HG03354 (cell line): ENCODE data around the gene WFDC10A.
A peak's percentile ranks its signal among the peaks of the same experiment; 100 is the strongest.
"Not testable (repeated sequence)": the region's sequence is repeated elsewhere in the genome, so short reads cannot be mapped to it uniquely, and the experiment has no call there.

ENCODE experiments used
- ATAC-seq: cut with Tn5 transposase; IDR thresholded peaks from one replicate; pipeline ENCODE4 v1.9.1; 2021; ENCODE audit warnings: mild to moderate bottlenecking; ENCODE audit not compliant: unreplicated experiment, poor library complexity, severe bottlenecking

WFDC10A gene

DNA sequence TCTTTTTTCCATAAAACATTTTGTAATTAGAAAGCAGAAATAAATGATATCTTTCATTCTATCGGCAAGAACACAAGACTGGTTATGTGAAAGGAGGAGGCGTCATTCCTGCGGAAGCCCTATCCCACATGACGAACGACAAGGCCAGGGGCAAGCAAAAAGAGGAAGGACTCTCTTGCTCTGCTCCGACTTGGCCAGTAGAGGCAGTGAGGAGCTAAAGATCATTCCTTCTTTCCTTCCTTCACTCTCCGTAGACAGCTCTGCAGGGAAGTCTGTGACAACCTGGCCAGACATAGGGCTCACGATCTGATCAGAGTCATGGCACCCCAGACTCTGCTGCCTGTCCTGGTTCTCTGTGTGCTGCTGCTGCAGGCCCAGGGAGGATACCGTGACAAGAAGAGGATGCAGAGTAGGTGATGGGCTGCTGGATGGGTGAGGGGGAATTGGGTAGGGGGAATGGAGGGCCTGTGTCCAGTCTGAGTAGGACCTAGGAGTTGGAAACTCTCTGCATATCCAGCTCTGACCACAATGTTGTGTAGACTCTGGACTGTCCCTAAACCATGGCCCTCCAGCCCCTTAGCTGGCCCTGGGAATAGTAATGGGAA is at the start of gene WFDC10A:
Gene WFDC10A, plus strand, starts transcription at position 244 of the 605 bp plus-strand sequence. Its CDS starts 75 bp downstream, at position 319.
- peak; percentile 59 for ATAC-seq

DNA sequence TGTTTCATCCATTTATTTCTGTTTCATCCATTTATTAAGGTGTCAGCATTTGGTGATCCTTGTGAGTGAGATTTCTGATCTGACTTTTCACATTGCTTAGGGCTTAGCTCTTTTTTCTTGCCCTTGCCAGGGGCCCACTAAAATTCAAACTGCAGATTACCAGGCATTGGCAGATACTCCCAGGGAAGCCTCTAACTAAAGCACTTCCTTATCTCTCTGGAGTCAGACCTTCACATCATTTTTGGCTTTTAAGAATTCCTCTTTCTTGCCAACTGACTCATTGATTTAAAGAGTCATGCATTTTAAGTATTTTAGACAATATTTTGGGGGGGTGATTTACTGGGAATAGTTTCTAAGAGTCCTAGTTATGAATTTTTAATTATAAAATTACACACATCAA is 47.8 kb upstream of the WFDC10A start:
- no peak for ATAC-seq

DNA sequence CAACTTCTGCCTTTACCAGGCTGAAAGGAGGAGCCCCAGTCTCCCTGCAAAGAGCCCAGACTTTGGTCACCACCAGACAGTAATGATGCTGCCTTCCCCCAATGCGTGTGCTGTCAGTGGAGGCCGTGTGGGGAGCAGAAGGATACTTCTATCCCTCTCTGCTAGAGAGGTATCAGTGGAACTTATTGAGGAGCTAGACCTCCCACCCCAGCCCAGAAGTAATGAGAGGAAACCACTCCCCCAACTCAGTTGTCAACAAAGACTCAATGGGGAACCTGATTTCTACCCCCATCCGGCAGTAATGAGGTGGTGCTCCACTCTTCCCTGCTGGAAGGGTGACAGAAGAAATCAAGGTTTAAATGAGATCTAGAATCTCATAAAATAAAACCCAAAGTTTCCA is 46.0 kb upstream of the WFDC10A start:
- no peak for ATAC-seq

DNA sequence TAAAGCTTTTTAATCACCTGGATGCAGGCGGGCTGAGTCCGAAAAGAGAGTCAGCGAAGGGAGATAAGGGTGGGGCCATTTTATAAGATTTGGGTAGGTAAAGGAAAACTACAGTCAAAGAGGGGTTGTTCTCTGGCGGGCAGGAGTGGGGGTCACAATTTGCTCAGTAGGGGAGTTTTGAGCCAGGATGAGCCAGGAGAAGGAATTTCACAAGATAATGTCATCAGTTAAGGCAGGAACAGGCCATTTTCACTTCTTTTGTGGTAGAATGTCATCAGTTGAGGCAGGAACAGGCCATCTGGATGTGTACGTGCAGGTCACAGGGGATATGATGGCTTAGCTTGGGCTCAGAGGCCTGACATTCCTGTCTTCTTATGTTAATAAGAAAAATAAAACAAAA is 45.2 kb upstream of the WFDC10A start:
- not testable (repeated sequence) for ATAC-seq

DNA sequence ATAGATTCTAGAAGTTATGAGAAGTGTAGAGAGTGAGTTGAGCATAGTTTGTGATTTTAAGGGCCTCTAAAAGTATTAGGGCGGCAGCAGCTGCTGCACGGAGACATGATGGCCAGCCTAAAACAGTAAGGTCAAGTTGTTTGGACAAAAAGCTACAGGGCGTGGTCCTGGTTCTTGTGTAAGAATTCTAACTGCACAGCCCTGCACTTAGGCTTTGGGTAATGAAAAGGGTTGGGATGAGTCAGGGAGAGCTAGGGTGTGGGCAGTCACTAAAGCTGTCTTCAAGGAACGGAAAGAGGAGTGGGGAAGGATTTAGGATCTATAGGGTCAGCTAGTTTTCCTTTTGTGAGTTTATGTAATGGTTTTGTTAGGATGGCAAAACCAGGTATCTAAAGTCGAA is 43.6 kb upstream of the WFDC10A start:
- not testable (repeated sequence) for ATAC-seq

DNA sequence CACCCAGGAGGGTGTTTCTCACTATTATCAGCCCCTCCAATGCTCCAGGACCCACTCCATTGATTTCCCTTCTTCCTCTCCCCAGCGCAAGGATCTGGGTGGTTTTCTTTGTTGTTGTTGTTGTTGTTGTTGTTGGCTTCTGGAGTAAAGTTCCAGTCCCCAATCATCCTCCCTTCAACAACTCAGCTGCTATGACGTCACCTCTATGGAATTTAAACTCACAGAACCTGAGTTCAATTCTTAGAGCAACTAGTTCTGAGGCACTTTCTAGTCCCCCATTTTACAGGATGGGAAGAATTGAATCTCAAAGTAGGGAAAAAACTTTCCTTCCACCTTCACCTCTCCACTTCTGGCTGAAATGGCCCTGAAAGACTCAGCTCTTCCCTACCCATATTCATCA is 40.7 kb upstream of the WFDC10A start:
- ATAC-seq, result no peak

DNA sequence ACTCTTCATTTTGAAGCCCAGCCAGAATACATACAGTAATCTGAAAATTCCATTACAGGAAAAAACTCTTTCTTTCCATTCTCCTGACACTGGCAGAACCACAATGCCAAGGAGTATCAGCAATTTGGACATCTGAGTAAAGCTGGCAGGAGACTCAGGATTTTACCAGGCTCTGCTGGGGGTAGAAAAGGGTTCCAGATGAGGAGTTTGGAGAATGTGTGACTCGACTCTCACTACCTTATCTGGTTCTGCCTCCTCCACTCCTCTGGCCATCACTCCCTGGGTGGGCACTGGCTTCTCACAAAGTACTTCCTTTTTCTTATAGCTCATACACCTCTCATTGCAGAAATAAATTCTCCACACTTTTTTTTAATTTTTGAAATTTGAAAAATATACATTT is 39.8 kb upstream of the WFDC10A start:
- no peak for ATAC-seq

DNA sequence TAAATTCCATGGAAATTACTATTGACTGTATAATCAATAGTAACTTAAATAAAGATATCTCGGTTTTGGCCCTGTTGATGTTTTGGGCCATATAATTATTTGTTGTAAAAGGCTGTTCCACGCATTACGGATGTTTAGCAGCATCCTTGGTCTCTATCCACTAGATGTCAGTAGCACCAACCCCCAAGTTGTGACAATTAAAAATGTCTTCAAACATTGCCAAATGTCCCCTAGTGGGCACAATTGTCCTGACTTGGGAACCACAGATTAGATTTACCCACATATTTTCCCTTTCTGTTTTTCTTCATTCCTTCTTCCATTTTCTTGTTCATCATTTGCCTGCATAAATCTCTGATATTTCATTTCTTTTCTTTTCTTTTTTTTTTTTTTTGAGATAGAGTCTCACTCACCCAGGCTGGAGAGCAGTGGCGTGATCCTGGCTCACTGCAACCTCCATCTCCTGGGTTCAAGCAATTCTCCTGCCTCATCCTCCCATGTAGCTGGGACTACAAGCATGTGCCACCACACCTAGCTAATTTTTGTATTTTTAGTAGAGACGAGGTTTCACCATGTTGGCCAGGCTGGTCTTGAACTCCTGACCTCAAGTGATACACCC is 36.9 kb upstream of the WFDC10A start:
- no peak for ATAC-seq

DNA sequence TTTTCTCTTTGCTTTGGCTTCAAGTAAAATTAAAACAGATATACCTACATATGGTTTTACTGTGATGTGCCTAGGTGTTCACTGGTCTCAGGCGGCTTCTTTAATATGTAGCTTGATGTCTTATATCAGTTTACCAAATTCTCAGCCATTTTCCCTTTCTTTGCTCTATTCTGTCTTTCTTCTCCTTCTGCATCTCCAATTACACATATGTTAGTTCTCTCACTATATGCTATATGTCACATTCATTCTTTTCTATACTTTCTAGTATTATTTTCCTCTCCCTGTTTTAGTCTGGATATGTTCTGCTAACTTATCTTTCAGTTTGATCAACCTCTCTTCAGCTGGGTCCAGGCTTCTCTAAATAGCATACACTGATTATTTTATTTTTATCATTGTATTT is 36.0 kb upstream of the WFDC10A start:
- no peak for ATAC-seq

DNA sequence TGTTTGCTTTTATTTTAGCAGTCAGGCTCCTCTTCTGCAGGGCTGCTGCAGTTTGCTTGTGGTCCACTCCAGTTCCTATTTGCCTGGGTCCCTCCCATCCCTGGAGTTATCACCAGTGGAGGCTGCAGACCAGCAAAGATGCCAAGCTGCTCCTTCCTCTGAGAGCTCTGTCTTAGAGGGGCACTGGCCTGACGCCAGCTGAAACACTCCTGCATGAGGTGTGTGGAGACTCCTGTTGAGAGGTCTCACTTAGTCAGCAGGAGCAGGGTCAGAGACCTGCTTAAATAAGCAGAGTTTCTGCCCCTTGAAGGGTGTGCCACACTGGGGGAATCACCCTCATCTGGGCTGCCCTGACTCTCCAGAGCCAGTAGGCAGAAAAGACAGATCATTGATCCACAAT is 34.3 kb upstream of the WFDC10A start:
- ATAC-seq, result no peak

DNA sequence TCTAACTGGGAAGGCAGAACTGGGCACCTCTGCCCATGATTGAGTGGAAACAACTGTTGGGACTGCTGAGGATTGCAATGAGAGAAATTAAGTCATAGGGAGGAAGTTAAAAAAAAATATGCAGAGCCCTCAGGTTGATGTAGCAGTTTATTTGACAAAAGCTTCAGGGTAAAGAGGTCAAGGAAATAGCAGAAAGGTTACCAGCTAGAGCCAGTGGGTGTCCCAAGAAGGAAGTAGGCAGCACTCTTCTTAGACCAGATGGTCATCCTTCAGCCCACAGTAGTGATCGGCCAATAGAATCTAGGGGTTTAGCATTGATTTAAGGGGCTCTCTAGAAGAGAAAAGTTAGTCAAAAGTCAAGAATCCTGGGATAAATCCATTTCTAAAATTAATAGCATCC is 21.7 kb upstream of the WFDC10A start:
- ATAC-seq, result no peak

DNA sequence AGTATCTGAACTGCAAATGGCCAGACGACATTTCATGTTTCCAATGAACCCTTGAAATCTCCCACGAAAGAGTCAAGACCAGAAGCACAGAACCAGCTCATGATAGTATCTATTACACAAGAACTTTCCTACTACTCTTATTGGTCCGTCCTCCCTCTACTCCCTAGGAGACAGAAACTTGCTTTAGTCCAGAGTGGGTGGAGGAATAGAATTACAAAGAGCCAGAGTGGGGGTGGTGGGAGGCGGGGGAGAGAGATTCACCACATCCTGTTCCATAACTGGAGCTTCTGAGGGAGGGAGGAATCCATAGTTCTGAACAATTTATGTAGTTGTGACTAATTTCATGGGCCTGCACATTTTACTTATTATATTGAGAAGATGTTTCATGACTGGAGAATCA is 18.5 kb upstream of the WFDC10A start:
- ATAC-seq, result no peak

DNA sequence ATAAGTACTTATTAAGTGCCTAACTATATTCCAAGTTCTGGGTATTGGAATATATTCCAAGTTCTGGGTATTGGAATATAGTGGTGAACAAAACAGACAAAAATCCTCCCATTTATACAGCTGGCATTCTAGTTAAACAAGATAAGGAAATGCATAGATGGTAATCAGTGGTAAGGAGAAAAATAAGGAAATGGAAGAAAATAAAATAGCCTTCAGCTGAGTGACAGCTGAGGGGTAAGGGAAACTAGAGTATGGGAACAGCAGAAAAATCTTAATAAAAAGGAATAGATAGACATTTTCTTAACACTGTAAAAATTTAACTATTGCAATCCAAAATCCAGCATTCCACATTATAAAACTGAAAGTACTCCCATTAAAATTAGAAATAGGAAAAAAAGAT is 17.2 kb upstream of the WFDC10A start:
- no peak for ATAC-seq

DNA sequence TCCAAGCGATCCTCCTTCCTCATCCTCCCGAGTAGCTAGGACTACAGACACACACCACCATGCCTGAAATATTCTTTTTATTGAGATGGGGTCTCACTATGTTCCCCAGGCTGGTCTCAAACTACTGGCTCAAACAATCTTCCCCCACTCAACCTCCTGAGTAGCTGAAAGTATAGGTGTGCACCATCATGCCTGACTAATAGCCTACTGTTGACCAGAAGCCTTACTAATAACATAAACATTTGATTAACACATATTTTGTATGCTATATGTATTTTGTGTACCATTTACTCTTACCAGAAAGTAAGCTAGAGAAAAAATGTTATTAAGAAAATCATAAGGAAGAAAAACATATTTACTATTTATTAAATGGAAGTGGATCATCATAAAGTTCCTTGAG is 11.9 kb upstream of the WFDC10A start:
- no peak for ATAC-seq

DNA sequence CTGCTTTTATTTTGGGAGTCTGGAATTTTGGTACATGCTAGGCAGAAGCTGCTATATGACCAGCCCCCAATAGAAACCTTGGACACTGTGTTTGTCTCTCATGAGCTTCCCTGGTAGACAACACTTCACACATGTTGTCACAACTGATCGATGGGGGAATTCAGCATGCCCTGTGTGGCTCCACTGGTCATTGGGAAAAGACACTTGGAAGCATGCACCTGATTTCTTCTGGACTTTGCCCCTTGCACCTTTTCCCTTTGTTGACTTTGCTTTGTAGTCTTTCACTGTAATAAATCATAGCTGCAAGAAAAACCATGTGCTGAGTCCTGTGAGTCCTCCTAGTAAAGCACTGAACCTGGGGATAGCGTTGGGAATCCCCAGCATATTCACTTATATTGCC is 7.9 kb upstream of the WFDC10A start:
- ATAC-seq, result no peak

DNA sequence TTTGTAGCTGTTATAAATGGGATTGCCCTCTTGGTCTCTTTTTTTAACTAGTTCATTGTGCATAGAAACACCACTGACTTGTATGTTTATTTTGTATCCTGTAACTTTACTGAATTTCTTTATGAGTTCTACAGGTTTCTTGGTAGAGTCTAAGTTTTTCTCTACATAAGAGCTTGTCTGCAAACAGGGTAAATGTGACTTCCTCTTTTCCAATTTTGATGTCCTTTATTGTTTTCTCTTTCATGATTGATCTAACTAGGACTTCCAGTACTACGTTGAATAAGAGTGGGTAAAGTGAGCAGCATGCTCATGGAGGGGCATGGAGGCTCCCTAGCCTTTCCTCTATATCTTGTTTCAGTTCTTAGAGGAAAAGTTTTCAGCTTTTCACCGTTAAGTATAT is 3.0 kb upstream of the WFDC10A start:
- no peak for ATAC-seq

DNA sequence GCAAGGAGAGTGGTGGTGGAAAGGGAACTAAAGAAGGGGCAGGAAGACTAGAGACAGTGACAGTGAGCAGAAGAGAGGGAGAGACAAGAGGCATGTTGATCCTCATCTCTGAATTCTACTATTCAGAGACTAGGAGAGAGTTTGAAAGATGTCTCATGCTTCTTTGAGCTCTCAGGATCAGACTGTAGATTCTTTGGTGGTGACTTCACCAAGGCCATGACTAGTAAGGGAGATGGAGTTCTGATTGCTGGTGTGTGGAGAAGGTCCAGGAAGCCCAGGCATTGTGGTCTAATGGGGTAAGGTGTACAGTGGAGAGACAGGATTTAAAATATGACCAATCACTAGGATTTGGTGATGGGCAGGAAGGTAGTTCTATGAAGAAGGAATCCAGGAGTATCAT is 832 bp downstream of the WFDC10A start:
- ATAC-seq, result no peak

DNA sequence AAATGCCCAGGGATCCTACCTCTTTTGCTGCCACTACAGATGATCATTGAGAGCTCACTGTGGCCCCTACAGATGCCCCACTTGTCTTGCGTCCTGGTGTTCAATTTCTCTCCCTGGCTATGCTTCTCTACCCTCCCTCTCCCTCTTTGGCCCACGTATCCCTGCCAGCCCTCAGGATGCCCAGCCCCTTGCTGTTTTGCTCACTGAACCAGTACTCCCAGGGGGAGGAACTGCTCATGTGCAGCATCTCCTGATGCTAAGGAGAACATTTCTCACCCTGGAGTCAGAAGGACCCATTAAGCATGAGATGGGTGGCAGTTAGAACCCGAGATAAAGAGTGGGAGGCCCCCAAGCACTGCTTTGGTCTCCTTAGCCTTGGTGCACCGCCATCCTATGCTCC is 1.6 kb downstream of the WFDC10A start, which contains the start of gene WFDC9:
Gene WFDC9, minus strand, starts transcription at position 101 of the 400 bp plus-strand sequence. CDS start 21,103 bp downstream, outside the sequence.
- no peak for ATAC-seq

DNA sequence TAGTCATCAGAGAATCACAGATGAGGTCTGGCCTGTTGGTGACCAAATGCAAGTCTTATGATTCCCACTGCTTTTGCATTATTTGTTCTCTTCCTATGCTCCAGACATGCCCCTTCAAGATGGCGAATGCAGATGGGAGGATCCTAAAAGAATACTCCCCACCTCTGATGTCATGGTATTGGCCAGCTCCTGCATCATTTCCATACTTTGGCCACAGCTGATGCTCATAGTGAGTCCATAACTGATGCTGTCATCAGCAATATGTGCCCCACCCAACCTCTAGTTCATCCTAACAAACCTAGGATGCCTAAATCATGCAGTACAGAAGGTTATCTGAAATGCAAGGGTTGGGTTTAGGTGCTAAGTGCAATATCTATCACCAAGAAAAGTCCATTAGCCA is 7.0 kb downstream of the WFDC10A start:
- no peak for ATAC-seq

DNA sequence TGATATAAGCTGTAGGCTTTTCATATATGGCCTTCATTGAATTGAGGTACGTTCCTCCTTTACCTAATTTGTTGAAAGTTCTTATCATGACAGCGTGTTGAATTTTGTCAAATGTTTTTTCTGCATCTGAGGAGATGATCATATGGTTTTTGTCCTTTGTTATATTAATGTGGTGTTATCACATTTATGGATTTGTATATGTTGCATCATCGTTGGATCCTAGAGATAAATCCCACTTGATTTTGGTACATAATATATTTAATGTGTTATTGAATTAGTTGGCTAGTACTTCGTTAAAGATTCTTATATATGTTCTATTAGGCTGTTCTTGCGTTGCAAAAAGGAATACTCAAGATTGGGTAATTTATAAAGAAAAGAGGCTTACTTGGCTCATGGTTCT is 10.1 kb downstream of the WFDC10A start:
- ATAC-seq, result no peak

DNA sequence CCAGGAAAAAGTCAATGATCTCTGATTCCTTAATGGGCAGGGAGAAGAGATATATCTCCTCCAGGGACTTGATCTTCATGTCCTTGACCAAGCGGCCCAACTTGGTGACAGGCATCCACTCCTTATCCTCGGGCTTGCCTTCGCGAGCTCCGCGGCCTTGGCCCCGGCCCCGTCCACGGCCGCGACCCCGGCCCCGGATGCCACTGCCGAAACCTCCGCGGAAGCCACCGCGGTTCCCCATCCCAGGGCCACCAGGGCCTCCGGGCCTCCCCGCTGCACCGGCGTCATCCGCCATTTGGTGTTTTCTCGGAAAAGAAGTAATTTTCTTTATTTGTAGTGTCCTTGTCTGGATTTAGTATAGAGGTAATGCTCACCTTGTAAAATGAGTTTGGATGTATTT is 11.5 kb downstream of the WFDC10A start:
- not testable (repeated sequence) for ATAC-seq

DNA sequence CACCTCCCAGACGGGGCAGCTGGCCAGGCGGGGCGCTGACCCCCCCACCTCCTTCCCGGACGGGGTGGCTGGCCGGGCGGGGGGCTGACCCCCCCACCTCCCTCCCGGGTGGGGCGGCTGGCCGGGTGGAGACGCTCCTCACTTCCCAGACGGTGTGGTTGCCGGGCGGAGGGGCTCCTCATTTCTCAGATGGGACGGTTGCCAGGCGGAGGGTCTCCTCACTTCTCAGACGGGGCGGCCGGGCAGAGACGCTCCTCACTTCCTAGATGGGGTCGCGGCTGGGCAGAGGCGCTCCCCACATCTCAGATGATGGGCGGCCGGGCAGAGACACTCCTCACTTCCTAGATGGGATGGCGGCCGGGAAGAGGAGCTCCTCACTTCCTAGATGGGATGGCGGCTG is 16.3 kb downstream of the WFDC10A start:
- not testable (repeated sequence) for ATAC-seq
